Measurements from ENCODE around the gene BBOF1. TPM values are rescaled to one million over a fixed set of nuclear protein-coding genes. Genes with fewer than 3 reads are reported as not detected.

Gene BBOF1
- total and polyA plus RNA-seq, 2 of the 8 experiments (the other 6 are each of a cell fraction or from before 2014, with no cell fraction given): 0.26 to 0.60 TPM

- Histone ChIP-seq H4K20me1 (replicated peaks in 1 of 2; ENCODE audit: control insufficient read depth in 1 of 2, insufficient read depth in 2 of 2, low read length in 2 of 2) (no peaks in the 10 kb centered on the region), H2BK15ac (ENCODE audit: low read length) (no peak overlapping the region), H3K36me3 (ENCODE audit: control insufficient read depth in 2 of 4, insufficient read depth in 4 of 4, low read length in 3 of 4) (no peaks in the 10 kb centered on the region), H3K9ac (replicated peaks in 1 of 4; ENCODE audit: extremely low read depth in 1 of 4, low read depth in 3 of 4, low read length in 3 of 4) (no peak overlapping the region), H3K79me2 (ENCODE audit: control insufficient read depth in 1 of 2, insufficient read depth in 2 of 2, low read length in 2 of 2) (no peaks in the 10 kb centered on the region), H3K4me1 (replicated peaks in 1 of 4; ENCODE audit: control insufficient read depth in 3 of 4, insufficient read depth in 4 of 4, low read length in 3 of 4) (no peaks in the 10 kb centered on the region), H3K4me3 (ENCODE audit: extremely low read depth in 1 of 4, insufficient read depth in 2 of 4, low read depth in 3 of 4, low read length in 4 of 4) (no peak overlapping the region), H3K9me3 (ENCODE audit: insufficient read depth in 2 of 2, low read depth in 1 of 2, low read length in 1 of 2) (no peaks in the 10 kb centered on the region), H3K79me1 (ENCODE audit: low read depth, low read length) (no peaks in the 10 kb centered on the region), H2BK5ac (ENCODE audit: low read depth, low read length) (no peak overlapping the region), H2BK20ac (ENCODE audit: low read length) (no peak overlapping the region), H4K8ac (ENCODE audit: extremely low read depth, insufficient read depth, low read length) (no peak overlapping the region), H3K4me2 (ENCODE audit: insufficient read depth in 1 of 2, low read depth in 2 of 2, low read length in 2 of 2) (no peak overlapping the region), H3K18ac (ENCODE audit: extremely low read depth, low read length) (no peak overlapping the region), H4K91ac (replicated peaks; ENCODE audit: insufficient read length, low read length) (no peak overlapping the region), H3K27me3 (replicated peaks in 1 of 4; ENCODE audit: control insufficient read depth in 3 of 4, extremely low read depth in 1 of 4, insufficient read depth in 3 of 4, low read length in 3 of 4) (no peaks in the 10 kb centered on the region), H2AFZ (ENCODE audit: low read length) (no peak overlapping the region), H2BK120ac (replicated peaks; ENCODE audit: low read depth, low read length) (no peak overlapping the region), H4K5ac (ENCODE audit: insufficient read length, low read depth, low read length) (no peak overlapping the region), H2BK12ac (ENCODE audit: low read depth, low read length) (no peak overlapping the region), H3K4ac (replicated peaks; ENCODE audit: insufficient read length, low read depth, low read length) (no peak overlapping the region), H3K23me2 (ENCODE audit: low read depth, low read length) (no peaks in the 10 kb centered on the region), H3K27ac (ENCODE audit: low read depth, low read length) (no peak overlapping the region), H3K23ac (ENCODE audit: insufficient read length) (no peak overlapping the region), H2AK5ac (ENCODE audit: low read depth, low read length) (no peak overlapping the region), H3K56ac (replicated peaks; ENCODE audit: insufficient read length, low read depth, low read length) (no peak overlapping the region), H3K14ac (ENCODE audit: insufficient read length) (no peak overlapping the region)
- CTCF ChIA-PET (ENCODE audit: partially characterized antibody): interaction anchor here (1.2 kb wide), 1 partner anchor 16 kb away, joined by 3 read pairs; no protein-coding TSS in a partner anchor
- no peak for FAIRE-seq
- no peak for DNase-seq (ENCODE audit: low read depth in 1 of 2, low spot score in 2 of 2)
- POLR2A ChIA-PET (ENCODE audit: partially characterized antibody): interaction anchor here (0.6 kb wide), 1 partner anchor 1141 kb away, joined by 3 read pairs; no protein-coding TSS in a partner anchor
- 94% methylated on average over 3 of the region's 3 CpGs; no CpG with 5 or more reads in 1 of the 2 experiments for WGBS, 2 experiments (ENCODE audit: extremely low coverage in 1 of 2, insufficient coverage in 1 of 2, insufficient read length in 1 of 2, insufficient replicate concordance in 2 of 2, low coverage in 1 of 2, low lambda C conversion rate in 2 of 2, missing lambda C conversion rate in 1 of 2)
- TF ChIP-seq GTF2F1 (IDR thresholded peaks at IDR 0.05; ENCODE audit: borderline replicate concordance, low read depth, low read length) (no peak), CREB1 (IDR thresholded peaks at IDR 0.05) (no peak), CHD1 (IDR thresholded peaks at IDR 0.05; ENCODE audit: low read depth, low read length) (no peak), EGR1 (IDR thresholded peaks at IDR 0.05; ENCODE audit: borderline replicate concordance, low read depth, low read length) (no peak)
These were observed 10.0 kb downstream of the BBOF1 start for GRCh38 chr14:74029136-74029535.
